ENCODE data around the gene DCN.

DCN gene

GRCh38 chr12:91098941-91099340 lies 83.7 kb downstream of the DCN start:
- no peak for DNase-seq

GRCh38 chr12:91098461-91098860 lies 84.2 kb downstream of the DCN start:
- DNase-seq: no peak

GRCh38 chr12:91094957-91095356 lies 87.7 kb downstream of the DCN start:
- DNase-seq: no peak

GRCh38 chr12:91094032-91094662 lies 88.5 kb downstream of the DCN start:
- no peak for DNase-seq

- DNase-seq: no peak
Observed at GRCh38 chr12:91093341-91093740, 89.3 kb downstream of the DCN start.

GRCh38 chr12:91091916-91092715 lies 90.5 kb downstream of the DCN start:
- DNase-seq: no peak
